HG03103 (cell line): ENCODE measurements around the gene RIN3.

Experiments
- ATAC-seq: cut with Tn5 transposase; IDR thresholded peaks from one replicate; pipeline ENCODE4 v1.9.1; 2021; ENCODE audit warnings: low read depth; ENCODE audit not compliant: unreplicated experiment

RIN3 gene

DNA sequence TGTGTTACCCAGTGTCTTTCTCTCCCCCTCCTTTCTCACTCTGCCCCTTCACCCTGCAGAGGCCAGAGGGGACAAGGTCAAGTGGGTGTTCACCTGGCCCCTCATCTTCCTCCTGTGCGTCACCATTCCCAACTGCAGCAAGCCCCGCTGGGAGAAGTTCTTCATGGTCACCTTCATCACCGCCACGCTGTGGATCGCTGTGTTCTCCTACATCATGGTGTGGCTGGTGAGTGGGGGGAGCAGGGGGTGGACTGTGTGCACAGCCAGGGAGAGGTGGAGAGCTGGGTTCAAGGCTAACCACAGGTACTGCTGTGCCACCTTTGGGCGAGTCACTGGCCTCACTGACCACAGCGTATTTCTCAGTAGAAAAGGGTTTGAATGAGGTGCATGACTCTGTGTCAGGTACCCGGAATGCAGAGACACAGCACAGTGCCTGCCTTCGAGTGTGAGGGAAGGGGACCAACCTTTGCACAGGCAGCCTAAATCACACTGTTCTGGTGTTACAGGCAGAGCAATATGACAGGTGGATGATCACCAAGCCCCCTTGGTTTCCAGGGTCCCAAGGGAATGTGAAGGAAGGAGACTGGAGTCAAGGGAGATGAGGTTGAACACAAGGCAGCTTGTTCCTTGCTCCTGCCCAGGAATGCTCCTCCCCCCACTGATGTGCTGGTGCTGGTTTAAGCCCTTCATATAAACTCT, 30.8 kb upstream of the RIN3 start:
- ATAC-seq, result no peak

DNA sequence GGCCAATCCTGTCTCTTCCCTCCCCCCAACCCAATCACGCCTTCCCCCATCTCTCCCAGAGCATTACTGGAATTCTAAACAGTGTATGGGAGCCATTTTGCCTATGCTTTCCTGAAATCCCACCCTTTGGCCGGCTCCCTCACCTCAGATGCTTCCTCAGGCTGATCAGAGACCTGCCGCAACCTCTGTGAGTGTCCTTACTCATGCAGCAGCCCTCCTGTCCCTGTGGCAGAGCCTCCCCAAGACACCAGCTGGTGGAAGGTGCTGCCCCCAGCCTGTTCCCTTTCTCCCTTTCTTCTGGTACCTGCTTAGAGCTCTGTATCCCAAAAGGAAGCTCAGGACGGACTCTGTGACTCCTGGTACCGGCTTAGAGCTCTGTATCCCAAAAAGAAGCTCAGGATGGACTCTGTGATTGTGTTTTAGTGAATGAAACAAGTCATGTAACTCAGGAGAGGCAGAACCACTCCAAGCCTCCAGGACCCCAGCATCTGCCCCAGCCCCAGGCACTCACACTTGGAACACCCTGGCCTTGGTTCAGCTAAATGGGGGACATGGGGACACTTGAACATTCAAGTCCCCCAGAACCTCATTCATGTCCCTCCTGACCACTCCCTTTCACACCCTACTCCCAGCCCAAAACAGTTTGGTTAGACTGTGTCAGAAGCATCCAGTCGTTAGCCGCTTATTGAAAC, 29.3 kb upstream of the RIN3 start:
- ATAC-seq, result no peak

DNA sequence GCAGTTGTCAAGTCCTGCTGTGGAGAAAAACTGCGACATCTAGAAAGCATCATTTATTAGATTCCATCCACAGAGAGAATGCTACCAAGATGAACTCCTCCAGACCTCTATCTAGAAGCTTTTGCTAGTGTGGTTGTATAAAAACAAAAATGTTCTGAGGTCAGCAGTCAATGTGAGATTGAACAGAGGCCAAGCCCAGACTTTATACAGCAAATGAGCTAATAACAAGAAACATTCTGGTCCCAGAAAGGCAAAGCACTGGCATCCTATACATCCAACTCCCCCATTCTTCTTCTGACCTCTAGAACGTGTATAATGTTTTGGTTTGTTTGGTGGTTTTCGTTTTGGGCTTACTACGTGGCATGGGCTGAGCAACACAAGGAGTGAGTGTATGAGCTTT, 26.7 kb upstream of the RIN3 start:
- ATAC-seq, result no peak

DNA sequence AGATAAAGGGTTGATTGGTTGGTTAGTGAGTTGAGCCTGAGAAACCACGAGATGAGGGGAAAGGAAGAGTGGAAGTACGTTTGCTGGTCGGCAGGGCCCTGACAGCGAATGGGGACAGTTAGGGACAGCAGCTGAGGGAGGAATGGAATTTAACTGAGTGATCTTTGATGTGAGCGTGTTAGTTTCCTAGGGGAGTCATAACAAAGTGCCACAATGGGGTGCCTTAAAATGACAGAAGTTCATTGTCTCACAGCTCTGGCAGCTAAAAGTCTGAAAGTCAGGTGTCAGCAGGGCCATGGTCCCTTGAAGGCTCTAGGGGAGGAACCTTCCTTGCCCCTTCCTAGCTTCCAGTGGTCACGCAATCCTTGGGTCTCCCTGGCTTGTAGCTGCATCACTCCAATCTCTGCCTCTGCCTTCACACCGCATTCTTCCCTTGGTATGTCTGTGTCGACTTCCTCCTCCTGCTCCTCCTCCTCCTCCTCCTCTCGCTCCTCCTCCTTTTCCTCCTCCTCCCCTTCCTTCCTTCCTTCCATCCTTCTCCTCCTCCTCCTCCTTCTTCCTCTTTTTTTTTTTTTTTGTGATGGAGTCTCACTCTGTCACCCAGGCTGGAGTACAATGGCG, 26.0 kb upstream of the RIN3 start:
- no peak for ATAC-seq

DNA sequence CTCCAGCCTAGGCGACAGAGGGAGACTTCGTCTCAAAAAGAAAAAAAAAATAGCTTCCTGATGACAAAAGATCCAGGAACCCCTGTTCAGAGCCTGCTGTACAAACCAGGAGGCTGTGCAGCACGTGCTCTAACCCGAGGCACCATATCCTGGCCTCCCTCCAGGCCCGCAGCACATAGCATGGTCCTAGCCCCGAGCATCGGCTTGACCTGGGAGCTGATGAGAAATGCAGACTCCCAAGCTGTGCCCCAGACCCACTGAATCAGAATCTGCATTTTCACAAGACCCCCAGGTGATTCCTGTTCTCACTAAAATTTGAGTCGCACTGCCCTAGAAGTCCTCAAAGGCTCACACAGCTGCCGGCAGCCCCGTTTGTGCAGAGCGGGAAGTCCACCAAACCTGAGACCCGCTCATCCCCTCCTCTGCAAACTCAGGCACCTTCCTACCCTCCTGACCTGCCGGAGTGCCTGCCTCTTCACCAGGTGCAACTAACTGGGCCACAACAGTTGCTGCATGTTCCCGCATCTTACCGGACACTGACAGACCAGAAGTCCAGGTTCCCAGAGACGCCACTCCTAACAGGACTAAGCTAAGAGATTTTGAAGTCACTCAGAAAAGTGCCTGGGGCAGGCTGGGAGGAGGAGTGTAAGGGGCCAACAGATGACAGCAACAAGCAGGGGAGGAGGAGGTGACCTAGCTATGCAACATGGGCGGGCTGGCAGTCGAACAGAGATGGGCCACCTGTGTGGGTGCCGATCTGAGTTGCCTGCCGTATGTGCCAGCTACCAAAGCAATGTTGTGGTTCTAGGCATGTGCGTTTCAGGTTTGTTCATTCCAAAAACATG, 24.0 kb upstream of the RIN3 start:
- ATAC-seq, result no peak

DNA sequence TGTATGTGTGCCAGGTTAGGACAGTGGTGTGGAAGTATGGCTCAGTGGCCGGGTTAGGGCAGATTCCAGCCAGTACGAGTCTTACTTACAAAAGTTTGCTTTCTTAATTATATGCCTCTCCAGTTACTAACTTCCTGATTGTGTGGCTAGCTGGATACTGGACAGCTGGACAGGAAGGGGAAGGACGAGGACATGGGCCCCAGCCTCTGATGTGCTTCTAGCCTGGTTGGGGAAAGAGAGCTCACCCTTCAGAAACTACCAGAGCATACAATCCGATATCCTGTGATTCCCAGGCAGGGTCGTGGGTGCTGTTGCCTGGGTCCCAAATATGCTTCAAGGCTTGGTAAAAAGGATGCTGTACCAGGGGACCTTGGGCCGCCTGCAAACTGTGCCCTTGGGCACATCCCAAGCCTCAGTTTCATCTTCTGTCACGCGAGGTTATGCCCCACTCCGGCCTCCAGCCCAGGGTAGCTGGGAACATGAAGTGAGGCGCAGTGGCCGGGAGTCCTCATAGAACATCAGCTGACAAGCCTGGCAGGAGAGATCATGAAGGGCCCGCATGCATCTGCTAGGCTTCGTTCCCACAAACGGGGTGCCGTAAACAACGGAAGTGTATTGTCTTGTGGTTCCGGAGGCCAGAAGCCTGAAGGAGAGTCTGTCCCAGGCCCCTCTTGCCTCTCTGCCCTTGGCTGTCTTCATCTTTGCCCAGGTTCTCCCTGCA, 23.2 kb upstream of the RIN3 start:
- no peak for ATAC-seq

DNA sequence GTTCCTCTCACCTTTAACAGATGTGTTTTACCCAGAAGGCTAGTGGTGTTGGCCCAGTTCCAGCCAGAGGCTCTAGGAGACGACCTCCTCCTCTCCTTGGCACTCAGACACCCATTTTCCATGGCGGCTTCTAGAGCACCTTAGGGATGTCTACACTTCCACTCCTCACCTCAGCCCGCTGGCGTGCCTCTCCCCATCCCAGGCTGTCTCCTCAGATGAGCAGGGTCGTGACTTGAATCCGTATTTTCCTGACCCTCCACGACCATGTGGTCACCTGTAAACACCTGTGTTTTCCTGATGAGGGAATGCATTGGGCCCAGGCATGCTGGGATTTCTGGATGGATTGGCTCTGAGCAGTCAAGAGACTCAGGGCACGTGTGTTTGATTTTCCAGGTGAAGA, 21.8 kb upstream of the RIN3 start:
- no peak for ATAC-seq

DNA sequence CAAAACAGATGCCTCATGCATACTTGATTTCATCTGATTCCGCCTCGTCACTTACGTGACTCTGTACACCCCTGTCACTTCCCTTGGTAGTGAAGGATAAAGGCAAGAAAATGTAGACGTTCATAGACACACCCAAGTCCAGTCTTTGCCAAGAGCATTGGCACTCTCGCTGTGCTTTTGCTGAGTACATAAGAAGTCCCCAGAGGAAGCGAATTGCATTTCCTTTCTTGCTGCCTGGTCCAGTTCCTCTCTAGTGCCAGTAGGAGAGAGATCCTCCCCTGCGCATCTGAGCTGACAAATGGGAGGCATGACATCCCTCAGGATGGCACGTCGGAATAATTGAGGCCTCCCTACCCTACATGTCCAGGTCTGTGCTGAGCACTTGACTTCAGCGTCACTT, 21.3 kb upstream of the RIN3 start:
- ATAC-seq, result no peak

DNA sequence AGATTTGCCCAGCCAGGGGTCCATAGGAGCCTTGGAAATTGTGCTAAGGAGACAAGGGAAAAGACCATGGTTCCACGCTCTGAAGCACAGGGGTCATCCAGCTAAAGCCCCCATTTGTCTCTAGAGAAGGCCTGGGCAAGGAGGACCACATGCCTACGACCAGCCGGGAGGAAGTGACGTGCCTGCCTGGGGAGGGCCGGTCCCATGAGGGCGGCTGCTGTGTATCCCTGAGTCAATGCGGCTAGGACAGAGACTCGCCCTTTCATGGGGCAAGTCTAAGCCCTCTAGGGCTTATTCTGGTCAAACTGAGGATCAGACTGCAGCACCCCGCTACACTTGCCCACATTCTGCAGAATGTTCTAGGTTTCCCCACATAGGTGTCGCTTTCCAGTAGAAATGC, 20.6 kb upstream of the RIN3 start:
- ATAC-seq, result no peak

DNA sequence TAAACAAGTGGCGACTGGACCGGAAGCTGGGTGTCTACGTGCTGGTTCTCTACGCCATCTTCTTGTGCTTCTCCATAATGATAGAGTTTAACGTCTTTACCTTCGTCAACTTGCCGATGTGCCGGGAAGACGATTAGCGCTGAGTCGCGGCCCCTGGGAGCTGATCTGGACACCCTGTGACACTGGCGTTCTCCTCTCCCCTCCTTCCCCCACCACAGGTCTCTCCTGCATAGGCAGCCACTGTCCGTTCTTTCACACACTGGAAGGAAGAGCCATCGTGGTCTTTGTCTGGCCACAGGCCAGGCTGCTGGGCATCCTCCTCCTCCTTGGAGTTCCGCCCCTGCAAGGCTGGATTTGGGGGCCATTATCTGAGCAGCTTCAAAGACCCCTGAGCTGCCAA, 20.1 kb upstream of the RIN3 start:
- no peak for ATAC-seq

DNA sequence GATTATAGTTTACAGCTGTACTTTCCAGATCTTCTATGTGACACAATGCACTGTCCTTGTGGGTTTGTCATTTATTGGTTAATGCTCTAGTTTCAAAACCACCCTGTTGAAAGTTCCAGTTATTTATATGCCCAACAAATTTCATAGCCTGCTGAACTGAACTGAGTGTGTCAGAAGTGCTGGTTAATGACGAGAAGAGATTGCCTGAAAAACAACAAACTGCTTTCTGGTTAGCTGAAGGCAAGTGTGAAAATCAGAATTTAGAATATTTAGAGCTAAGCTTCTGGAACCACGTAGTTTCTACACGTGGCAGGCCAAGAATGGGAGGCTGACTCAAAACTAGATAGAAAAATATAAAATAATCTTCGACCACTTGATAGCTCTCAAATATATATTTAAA, 19.1 kb upstream of the RIN3 start:
- no peak for ATAC-seq

DNA sequence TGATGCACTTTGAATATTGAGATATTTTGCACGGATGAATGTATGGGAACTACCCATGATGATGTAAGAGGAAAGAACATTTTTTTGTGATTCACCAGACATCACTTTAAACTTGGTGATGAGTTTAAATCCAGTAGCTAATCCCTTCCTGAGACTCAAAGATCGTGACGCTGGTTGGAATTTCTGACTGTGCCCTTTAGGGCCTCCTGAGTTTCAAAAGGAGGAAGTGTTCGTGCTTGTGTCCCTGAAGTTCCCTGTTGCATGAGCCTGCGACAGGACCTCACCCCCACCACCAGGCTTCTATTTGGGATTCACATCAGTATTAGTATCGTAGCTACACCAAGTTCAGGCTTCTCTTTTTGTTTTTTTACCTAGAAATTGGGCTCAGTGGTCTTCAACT, 18.6 kb upstream of the RIN3 start:
- no peak for ATAC-seq

DNA sequence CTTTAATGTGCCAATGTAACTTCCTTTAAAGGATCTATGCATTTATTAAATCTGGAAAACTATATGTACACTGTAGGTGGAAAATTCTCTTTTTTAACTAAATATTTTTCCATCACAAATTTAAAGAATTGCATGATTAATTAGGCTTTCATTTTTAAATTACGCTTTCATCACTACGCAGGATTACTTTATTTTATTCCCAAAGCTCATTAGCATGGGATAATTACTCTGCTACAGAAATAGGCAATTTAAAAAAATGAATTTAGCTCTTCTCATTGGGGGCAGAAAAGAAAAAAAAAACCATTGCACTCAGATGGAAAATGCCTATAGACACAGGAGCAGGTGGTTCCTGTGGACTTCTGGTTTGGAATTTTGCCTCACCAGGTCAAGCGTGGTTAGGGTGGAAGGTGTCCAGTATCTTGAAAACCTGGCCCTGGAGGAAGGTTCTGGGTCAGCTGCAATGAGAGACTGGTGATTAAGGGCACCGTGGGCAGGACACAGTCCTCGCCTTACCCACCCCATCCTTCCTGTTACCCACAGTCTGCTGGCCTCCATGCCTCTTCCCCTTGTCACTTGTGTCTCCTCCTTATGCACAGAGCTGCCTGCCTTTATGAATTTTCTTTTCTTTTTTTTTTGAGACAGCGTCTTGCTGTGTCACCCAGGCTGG, 17.3 kb upstream of the RIN3 start:
- no peak for ATAC-seq

DNA sequence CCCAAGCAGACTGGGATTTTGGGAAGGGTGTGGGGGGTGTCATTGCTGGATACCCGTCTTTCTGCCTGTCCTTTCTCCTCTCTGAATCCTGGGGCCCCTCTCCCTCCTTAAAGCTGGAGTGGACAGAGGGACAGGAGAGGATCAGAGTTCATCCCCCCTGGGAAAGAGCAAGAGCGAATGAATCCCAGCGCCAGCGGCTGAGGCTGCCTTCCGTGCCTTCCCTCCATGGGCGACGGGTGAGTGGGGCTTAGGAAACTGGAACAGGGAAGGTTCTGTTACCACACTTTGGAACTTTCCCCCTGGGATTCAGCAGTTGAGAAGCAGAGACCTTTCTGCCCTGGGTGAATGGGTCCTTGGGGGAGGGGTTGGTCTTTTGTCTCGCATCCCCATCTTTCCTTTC, 16.2 kb upstream of the RIN3 start:
- no peak for ATAC-seq

DNA sequence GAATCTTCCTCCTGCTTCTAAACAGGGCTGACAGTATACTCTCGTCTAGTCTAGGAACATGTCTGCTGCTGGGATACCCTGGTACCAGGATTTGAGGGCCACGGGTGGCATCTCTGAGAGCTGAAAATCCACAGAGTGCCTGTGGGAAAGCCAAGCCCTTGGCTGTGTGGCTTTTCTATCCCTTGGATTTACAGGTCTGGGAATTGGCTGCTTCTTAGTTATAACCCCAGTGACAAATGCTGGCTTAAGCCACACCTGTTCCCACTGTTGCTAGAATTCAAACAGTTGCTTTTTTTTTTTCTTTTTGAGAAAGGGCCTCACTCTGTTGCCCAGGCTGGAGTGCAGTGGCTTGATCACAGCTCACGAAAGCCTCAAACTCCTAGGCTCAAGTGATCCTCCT, 14.3 kb upstream of the RIN3 start:
- no peak for ATAC-seq

DNA sequence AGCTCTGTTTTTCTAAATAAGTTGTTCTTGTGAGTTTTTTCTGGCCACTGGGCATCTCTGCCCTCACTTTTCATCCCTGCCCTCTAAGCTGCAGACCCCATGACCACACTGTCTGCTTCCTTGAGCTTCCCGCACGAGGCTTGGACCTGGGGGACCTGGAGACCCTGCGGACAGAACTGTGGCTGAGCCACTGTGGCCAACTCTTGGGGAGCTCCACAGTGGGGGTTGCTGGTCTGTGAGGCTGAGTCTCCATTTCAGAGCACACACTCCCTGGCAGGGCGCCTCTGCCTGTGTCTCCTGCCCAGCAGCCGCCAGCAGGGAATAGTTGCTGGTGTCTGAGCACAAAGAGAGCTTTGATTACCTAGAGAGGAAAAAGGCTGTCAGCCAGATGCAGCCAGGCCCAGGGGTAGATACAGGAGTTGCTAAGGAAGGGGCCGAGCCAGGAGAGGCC, 13.1 kb upstream of the RIN3 start:
- no peak for ATAC-seq

DNA sequence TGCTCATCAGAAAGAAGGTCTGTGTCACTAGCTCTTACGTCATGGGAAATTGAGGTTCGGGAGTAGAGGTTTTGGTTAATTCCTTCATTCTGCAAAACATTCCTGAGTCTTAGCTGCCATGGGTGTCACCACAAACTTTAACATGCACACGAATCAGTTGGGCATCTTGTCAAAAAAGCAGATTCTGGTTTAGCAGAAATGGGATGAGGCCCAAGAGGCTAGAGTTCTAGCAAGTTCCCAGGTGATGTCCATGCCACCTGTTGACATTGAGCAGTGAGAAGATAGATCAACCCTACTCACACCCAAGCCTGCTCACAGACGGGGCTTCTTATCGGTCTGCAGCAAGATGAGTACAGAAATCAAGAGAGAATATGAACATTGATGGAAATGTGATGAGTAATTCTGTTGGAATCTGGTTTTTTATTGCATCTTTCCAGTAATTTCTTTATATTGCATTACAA, 11.7 kb upstream of the RIN3 start:
- ATAC-seq, result no peak

DNA sequence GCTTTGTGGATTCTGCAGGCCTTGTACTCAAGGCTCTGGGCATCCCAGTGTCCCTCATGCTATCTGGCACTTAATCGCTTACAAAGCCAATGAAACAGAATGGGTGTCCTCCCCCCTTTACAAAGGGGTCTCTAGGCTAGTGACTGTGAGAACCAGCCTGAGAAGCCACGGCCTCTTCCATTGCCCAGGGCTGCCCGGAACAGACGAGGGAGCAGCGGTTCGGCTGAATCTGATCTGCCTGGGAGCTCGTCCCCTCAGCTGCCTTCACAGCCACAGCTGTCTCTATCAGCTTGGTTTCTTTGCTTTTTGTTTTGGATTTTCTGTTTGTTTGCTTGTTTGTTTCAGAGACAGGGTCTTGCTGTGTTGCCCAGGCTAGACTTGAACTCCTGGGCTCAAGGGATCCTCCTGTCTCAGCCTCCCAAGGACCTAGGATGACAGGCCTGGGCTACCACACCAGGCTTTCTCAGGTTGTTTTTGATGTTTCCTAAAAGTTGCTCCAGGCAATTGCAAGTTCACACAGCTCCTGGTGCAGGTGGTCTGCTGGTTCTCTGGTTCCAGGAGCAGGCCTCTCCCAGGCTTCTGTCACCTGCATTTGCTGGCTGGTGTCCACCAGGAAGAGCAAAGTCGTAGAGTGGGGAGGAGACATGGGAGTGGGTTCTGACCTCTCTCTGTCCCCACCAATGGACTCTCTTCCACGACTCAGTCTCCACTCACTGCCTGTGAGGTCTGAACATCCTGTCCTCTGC, 10.9 kb upstream of the RIN3 start:
- ATAC-seq, result no peak
